SK-N-SH (cell line): ENCODE measurements around the gene COL4A3. TPM values are rescaled to one million over a fixed set of nuclear protein-coding genes. Genes with fewer than 3 reads are reported as not detected.

Experiments used
- CTCF ChIA-PET: fragments of 300-600, 350-600 bp; formaldehyde crosslinking; extraction: SDS; loops from one replicate; lab custom pipeline; 2021; lab: Yijun Ruan, JAX
- POLR2A ChIA-PET: fragments of 350-600 bp; sonication (Branson Sonifier 250); formaldehyde crosslinking; extraction: SDS; loops from one replicate; lab custom pipeline; 2020; ENCODE audit warnings: antibody characterized with exemption, inconsistent platforms; lab: Yijun Ruan, JAX
- DNase-seq: peaks from one replicate; pipeline ENCODE4 v3.0.0; 2012
- H2AFZ ChIP-seq: fragments of 200-600 bp; sonication (generic); 2 replicates; pipeline ENCODE4 v1.8.1; 2016; ENCODE audit warnings: antibody characterized with exemption, mild to moderate bottlenecking, low read depth
- H3F3A ChIP-seq: fragments of 200-600 bp; sonication (generic); replicated peaks from 2 replicates; pipeline ENCODE3; 2016; ENCODE audit warnings: antibody characterized with exemption, mild to moderate bottlenecking; ENCODE audit not compliant: insufficient read depth
- H3K27ac ChIP-seq, 2 experiments: fragments of 200-500 bp in 1 of 2; fragments of 200-600 bp in 1 of 2; sonication (Bioruptor generic) in 1 of 2; sonication (generic), shearing (Covaris generic) in 1 of 2; 2 replicates each; pipeline versions ENCODE4 v1.5.1 to v1.6.1; 2014 to 2016; ENCODE audit warnings: low read depth in 2 of 2, inconsistent platforms in 1 of 2, low read length in 1 of 2, mild to moderate bottlenecking in 1 of 2, mixed read lengths in 1 of 2
- H3K27me3 ChIP-seq: fragments of 200-600 bp; sonication (generic), shearing (Covaris generic); 2 replicates; pipeline ENCODE4 v1.6.1; 2016; ENCODE audit warnings: mixed run types; ENCODE audit not compliant: insufficient read depth
- H3K36me3 ChIP-seq, 2 experiments: fragments of 200-500 bp in 1 of 2; fragments of 200-600 bp in 1 of 2; sonication (Bioruptor generic) in 1 of 2; sonication (generic) in 1 of 2; replicated peaks in 1 of 2; 2 replicates each; pipeline versions ENCODE3 to v1.5.1; 2014 to 2016; ENCODE audit warnings: low read length in 1 of 2, mild to moderate bottlenecking in 1 of 2; ENCODE audit not compliant: insufficient read depth in 2 of 2, control insufficient read depth in 1 of 2
- H3K4me1 ChIP-seq, 2 experiments: fragments of 200-500 bp in 1 of 2; fragments of 200-600 bp in 1 of 2; sonication (Bioruptor generic) in 1 of 2; sonication (generic), shearing (Covaris generic) in 1 of 2; 2 replicates each; pipeline versions ENCODE4 v1.5.1 to v1.6.1; 2014 to 2016; ENCODE audit warnings: low read depth in 1 of 2, low read length in 1 of 2, mixed run types in 1 of 2; ENCODE audit not compliant: insufficient read depth in 2 of 2, control insufficient read depth in 1 of 2
- H3K4me2 ChIP-seq: fragments of 200-600 bp; sonication (generic), shearing (Covaris generic); 2 replicates; pipeline ENCODE4 v1.6.1; 2017; ENCODE audit warnings: mixed run types
- H3K4me3 ChIP-seq, 2 experiments: fragments of 200-500 bp in 1 of 2; fragments of 200-600 bp in 1 of 2; sonication (Bioruptor generic) in 1 of 2; sonication (generic), shearing (Covaris generic) in 1 of 2; 2 replicates each; pipeline versions ENCODE4 v1.5.1 to v1.8.1; 2014 to 2016; ENCODE audit warnings: low read depth in 2 of 2, inconsistent platforms in 1 of 2, low read length in 1 of 2, mild to moderate bottlenecking in 1 of 2, mixed read lengths in 1 of 2, moderate library complexity in 1 of 2
- H3K79me2 ChIP-seq: fragments of 200-600 bp; sonication (generic); 2 replicates; pipeline ENCODE4 v1.8.1; 2017; ENCODE audit warnings: mild to moderate bottlenecking; ENCODE audit not compliant: insufficient read depth
- H3K9ac ChIP-seq: fragments of 200-600 bp; sonication (generic); 2 replicates; pipeline ENCODE4 v1.6.1; 2017; ENCODE audit warnings: mixed run types
- H3K9me2 ChIP-seq: fragments of 200-600 bp; sonication (generic); 2 replicates; pipeline ENCODE4 v1.6.1; 2017; ENCODE audit warnings: mixed run types
- H3K9me3 ChIP-seq: fragments of 200-600 bp; sonication (generic); 2 replicates; pipeline ENCODE4 v1.6.1; 2017; ENCODE audit warnings: mixed run types, mild to moderate bottlenecking, moderate library complexity
- H4K20me1 ChIP-seq: fragments of 200-600 bp; sonication (generic); 2 replicates; pipeline ENCODE4 v1.6.1; 2017; ENCODE audit warnings: mild to moderate bottlenecking, mixed run types; ENCODE audit not compliant: insufficient read depth
- CTCF ChIP-seq: fragments of 200-600 bp; sonication (generic); IDR thresholded peaks from 2 replicates; pipeline ENCODE4 v1.6.1; 2017; ENCODE audit warnings: antibody characterized with exemption, mild to moderate bottlenecking, moderate library complexity
- ELF1 ChIP-seq: IDR thresholded peaks from 2 replicates; pipeline ENCODE4 v1.4.0; 2012
- EZH2phosphoT487 ChIP-seq: fragments of 200-600 bp; sonication (generic); IDR thresholded peaks from 2 replicates; pipeline ENCODE4 v1.6.1; 2017; ENCODE audit warnings: low read depth, mixed run types, mild to moderate bottlenecking, antibody characterized with exemption, moderate library complexity, borderline replicate concordance
- FOXJ3 ChIP-seq: sonication (generic); formaldehyde crosslinking; IDR thresholded peaks from 2 replicates; pipeline ENCODE4 v1.5.1; 2020; ENCODE audit warnings: mild to moderate bottlenecking, missing genetic modification reagents
- GABPA ChIP-seq: IDR thresholded peaks from 2 replicates; pipeline ENCODE4 v1.4.0; 2012; ENCODE audit warnings: low read depth, mild to moderate bottlenecking
- GATA2 ChIP-seq: sonication (generic); formaldehyde crosslinking; IDR thresholded peaks from 2 replicates; pipeline ENCODE4 v1.5.0; 2020; ENCODE audit warnings: mild to moderate bottlenecking, missing genetic modification reagents
- JUND ChIP-seq: IDR thresholded peaks from 2 replicates; pipeline ENCODE4 v1.4.0; 2012
- MXI1 ChIP-seq: IDR thresholded peaks from 2 replicates; pipeline ENCODE4 v1.6.1; 2012; ENCODE audit warnings: mild to moderate bottlenecking, low read depth, low read length, improper control_type of control experiment
- NRF1 ChIP-seq: IDR thresholded peaks from 2 replicates; pipeline ENCODE4 v1.6.1; 2012; ENCODE audit warnings: low read depth, mild to moderate bottlenecking, low read length
- PBX3 ChIP-seq: IDR thresholded peaks from 2 replicates; pipeline ENCODE4; 2012
- REST ChIP-seq: IDR thresholded peaks from 2 replicates; pipeline ENCODE4 v1.6.1; 2012; ENCODE audit warnings: mild to moderate bottlenecking, low read depth, low read length, moderate library complexity
- RXRA ChIP-seq: IDR thresholded peaks from 2 replicates; pipeline ENCODE4 v1.4.0; 2012; ENCODE audit warnings: low read depth, mild to moderate bottlenecking, borderline replicate concordance
- SIN3A ChIP-seq: IDR thresholded peaks from 2 replicates; pipeline ENCODE4 v1.6.1; 2012; ENCODE audit warnings: low read depth, mild to moderate bottlenecking, low read length, moderate library complexity, borderline replicate concordance
- TAF1 ChIP-seq: IDR thresholded peaks from 2 replicates; pipeline ENCODE4 v1.6.1; 2012; ENCODE audit warnings: low read depth, mild to moderate bottlenecking, low read length, moderate library complexity, borderline replicate concordance
- TCF12 ChIP-seq: IDR thresholded peaks from 2 replicates; pipeline ENCODE4 v1.4.0; 2012
- YY1 ChIP-seq: IDR thresholded peaks from 2 replicates; pipeline ENCODE4 v1.4.0; 2012; ENCODE audit warnings: low read depth, mild to moderate bottlenecking
- WGBS: methylation state at CpG from one replicate; pipeline ENCODE4 v1.1.6; 2017; ENCODE audit warnings: low lambda C conversion rate; 5-methylcytosine and 5-hydroxymethylcytosine counted together
- polyA plus RNA-seq, 3 experiments: library from polyadenylated mRNA; depleted of rRNA; stranded (reverse); fragments of >200 nt; gene quantifications; 2 replicates each; pipeline ENCODE4 v1.2.3, GENCODE V29; 2012
- TF ChIP-seq, protein P1 (sequence below): fragments of 150-350 bp; IDR thresholded peaks from 2 replicates; pipeline ENCODE4 v1.6.1; 2016; ENCODE audit warnings: mild to moderate bottlenecking, low read depth, low read length

The COL4A3 gene
- polyA plus RNA-seq, 1 of the 3 experiments (the other 2 are of a cell fraction) = not detected

GRCh38 chr2:227123697-227124096 is 40.7 kb upstream of the COL4A3 start:
- TF ChIP-seq NRF1 = no peak
- no peak for TF ChIP-seq GATA2 (CRISPR knock-in tag)
- TF ChIP-seq YY1 = no peak
- TF ChIP-seq, protein P1, sequence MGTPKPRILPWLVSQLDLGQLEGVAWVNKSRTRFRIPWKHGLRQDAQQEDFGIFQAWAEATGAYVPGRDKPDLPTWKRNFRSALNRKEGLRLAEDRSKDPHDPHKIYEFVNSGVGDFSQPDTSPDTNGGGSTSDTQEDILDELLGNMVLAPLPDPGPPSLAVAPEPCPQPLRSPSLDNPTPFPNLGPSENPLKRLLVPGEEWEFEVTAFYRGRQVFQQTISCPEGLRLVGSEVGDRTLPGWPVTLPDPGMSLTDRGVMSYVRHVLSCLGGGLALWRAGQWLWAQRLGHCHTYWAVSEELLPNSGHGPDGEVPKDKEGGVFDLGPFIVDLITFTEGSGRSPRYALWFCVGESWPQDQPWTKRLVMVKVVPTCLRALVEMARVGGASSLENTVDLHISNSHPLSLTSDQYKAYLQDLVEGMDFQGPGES = no peak
- TF ChIP-seq JUND = no peak
- TF ChIP-seq REST = no peak
- TF ChIP-seq TAF1 = no peak
- TF ChIP-seq EZH2phosphoT487 = no peak
- TF ChIP-seq TCF12 = no peak
- TF ChIP-seq PBX3 = no peak
- TF ChIP-seq RXRA = no peak
- Histone ChIP-seq H3K36me3 (no peaks in the 10 kb centered on the region), H3K4me1 (no peaks in the 10 kb centered on the region; a peak in 1 of 4 replicates), H3K9me2 (no peaks in the 10 kb centered on the region), H3K9ac (no peak overlapping the region), H3K27me3 (peaks cover 12% of the 10 kb centered on the region; the same call in 1 of the 2 replicates), H3K27ac (no peak overlapping the region), H3F3A (no peaks in the 10 kb centered on the region), H3K4me3 (no peak overlapping the region), H4K20me1 (no peaks in the 10 kb centered on the region), H2AFZ (no peak overlapping the region), H3K4me2 (no peak overlapping the region), H3K9me3 (no peaks in the 10 kb centered on the region), H3K79me2 (no peaks in the 10 kb centered on the region)
- 37% methylated on average over 4 of the region's 4 CpGs for WGBS
- no peak for DNase-seq
- CTCF ChIA-PET = interaction anchor here (1.3 to 2.5 kb wide), 2 partner anchors 10 to 115 kb away, joined by 4 to 23 read pairs; no protein-coding TSS in a partner anchor
- POLR2A ChIA-PET = no interaction called here

DNA sequence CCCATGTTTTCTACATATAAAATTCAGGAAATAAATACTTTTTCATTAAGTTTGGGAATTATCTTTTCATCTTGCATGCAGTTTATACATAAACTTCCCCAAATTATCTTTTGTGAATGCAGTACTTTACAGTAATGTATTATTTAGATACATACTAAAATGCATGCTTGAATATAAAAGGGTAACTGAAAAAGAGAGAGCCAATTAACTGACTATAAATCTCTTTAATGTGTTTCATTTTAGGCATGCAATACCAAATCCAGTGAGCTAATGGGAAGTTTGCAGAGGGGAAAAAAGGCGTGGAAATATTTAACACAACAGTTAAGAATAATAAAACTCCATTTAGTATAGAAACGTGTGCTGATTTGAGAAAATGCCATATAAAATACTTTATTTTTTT is 39.6 kb upstream of the COL4A3 start:
- H3K9me3 ChIP-seq = no peaks in the 10 kb centered on the region
- H3F3A ChIP-seq = no peaks in the 10 kb centered on the region
- no peaks in the 10 kb centered on the region for H3K9me2 ChIP-seq
- no peak overlapping the region for H3K4me2 ChIP-seq
- H3K27me3 ChIP-seq = peaks cover 12% of the 10 kb centered on the region; the same call in 1 of the 2 replicates
- H3K4me1 ChIP-seq = no peaks in the 10 kb centered on the region; a peak in 1 of 4 replicates
- no peak overlapping the region for H3K9ac ChIP-seq
- no peak overlapping the region for H3K27ac ChIP-seq
- ChIA-PET POLR2A (no interaction called here), CTCF (interaction anchor here (0.8 to 2.5 kb wide), 4 partner anchors 9 to 222 kb away, joined by 3 to 23 read pairs (median 4); no protein-coding TSS in a partner anchor)
- no peaks in the 10 kb centered on the region for H3K79me2 ChIP-seq
- no peak overlapping the region for H3K4me3 ChIP-seq
- H4K20me1 ChIP-seq = no peaks in the 10 kb centered on the region
- no peak overlapping the region for H2AFZ ChIP-seq
- no peak for DNase-seq
- no peaks in the 10 kb centered on the region for H3K36me3 ChIP-seq
- WGBS = 15% methylated on average over 2 of the region's 2 CpGs
- TF ChIP-seq RXRA (no peak), CTCF (no peak), ELF1 (no peak), MXI1 (no peak), GABPA (no peak), FOXJ3 (CRISPR knock-in tag) (no peak), NRF1 (no peak), SIN3A (no peak)
- TF ChIP-seq, protein P1 = no peak
